Liver (tissue), 9 donors: ENCODE measurements around the gene NSFL1C. TPM values are rescaled to one million over a fixed set of nuclear protein-coding genes. Genes with fewer than 3 reads are reported as not detected.
A peak's percentile ranks its signal among the peaks of the same experiment; 100 is the strongest.

Experiments
- DNase-seq: peaks from one replicate; pipeline ENCODE4 v3.0.0-alpha.2; 2017; ENCODE audit warnings: low spot score
- H3K27ac ChIP-seq, 2 donors: one replicate each; pipeline ENCODE4 v1.7.0; 2013; ENCODE audit warnings: inconsistent platforms in 2 of 2, low read length in 2 of 2, control low read depth in 1 of 2, low read depth in 1 of 2, mild to moderate bottlenecking in 1 of 2
- H3K27me3 ChIP-seq, 4 donors: one replicate each; pipeline versions ENCODE4 v1.6.1 to v1.7.0; 2013; ENCODE audit warnings: low read length in 3 of 4, inconsistent platforms in 1 of 4, mild to moderate bottlenecking in 1 of 4, moderate library complexity in 1 of 4; ENCODE audit not compliant: control insufficient read depth in 4 of 4, insufficient read depth in 4 of 4
- H3K36me3 ChIP-seq, 4 donors: one replicate each; pipeline versions ENCODE4 v1.6.1 to v1.7.0; 2013; ENCODE audit warnings: low read length in 3 of 4, mild to moderate bottlenecking in 3 of 4, low read depth in 1 of 4, moderate library complexity in 1 of 4; ENCODE audit not compliant: control insufficient read depth in 4 of 4, insufficient read depth in 3 of 4
- H3K4me1 ChIP-seq, 4 donors: one replicate each; pipeline versions ENCODE4 v1.6.1 to v1.7.0; 2013; ENCODE audit warnings: low read length in 3 of 4, mild to moderate bottlenecking in 3 of 4, moderate library complexity in 1 of 4; ENCODE audit not compliant: control insufficient read depth in 4 of 4, insufficient read depth in 4 of 4
- H3K4me3 ChIP-seq, 3 donors: one replicate each; pipeline versions ENCODE4 v1.6.1 to v1.7.0; 2013; ENCODE audit warnings: low read length in 3 of 3, control low read depth in 1 of 3, low read depth in 1 of 3, mild to moderate bottlenecking in 1 of 3
- H3K9ac ChIP-seq, 2 donors: one replicate each; pipeline ENCODE4 v1.7.0; 2013; ENCODE audit warnings: low read length in 2 of 2, mild to moderate bottlenecking in 2 of 2, moderate library complexity in 2 of 2, control low read depth in 1 of 2, low read depth in 1 of 2
- H3K9me3 ChIP-seq, 4 donors: one replicate each; pipeline versions ENCODE4 v1.6.1 to v1.7.0; 2013; ENCODE audit warnings: low read length in 3 of 4; ENCODE audit not compliant: control insufficient read depth in 4 of 4
- FOXA1 ChIP-seq: IDR thresholded peaks from 2 replicates; pipeline ENCODE4 v1.6.1; 2016; ENCODE audit warnings: antibody characterized with exemption
- FOXA2 ChIP-seq: IDR thresholded peaks from 2 replicates; pipeline ENCODE4 v1.6.1; 2016; ENCODE audit warnings: antibody characterized with exemption
- HNF4A ChIP-seq, 2 donors: conservative IDR thresholded peaks; 2 replicates each; pipeline ENCODE4 v1.6.1; 2016; ENCODE audit warnings: antibody characterized with exemption in 2 of 2, mild to moderate bottlenecking in 2 of 2
- HNF4G ChIP-seq: IDR thresholded peaks from 2 replicates; pipeline ENCODE4 v1.6.1; 2016; ENCODE audit warnings: antibody characterized with exemption
- JUND ChIP-seq, 2 donors: IDR thresholded peaks; 2 replicates each; pipeline ENCODE4 v1.6.1; 2016; ENCODE audit warnings: antibody characterized with exemption in 2 of 2
- MAX ChIP-seq: IDR thresholded peaks from 2 replicates; pipeline ENCODE4 v1.6.1; 2016; ENCODE audit warnings: antibody characterized with exemption
- NR2F2 ChIP-seq: IDR thresholded peaks from 2 replicates; pipeline ENCODE4 v1.6.1; 2016; ENCODE audit warnings: antibody characterized with exemption
- RAD21 ChIP-seq, 2 donors: IDR thresholded peaks; 2 replicates each; pipeline ENCODE4 v1.6.1; 2016; ENCODE audit warnings: antibody characterized with exemption in 2 of 2, mild to moderate bottlenecking in 2 of 2
- RXRA ChIP-seq, 2 donors: IDR thresholded peaks; 2 replicates each; pipeline ENCODE4 v1.6.1; 2017 to 2018; ENCODE audit warnings: antibody characterized with exemption in 2 of 2, mild to moderate bottlenecking in 1 of 2
- TAF1 ChIP-seq: conservative IDR thresholded peaks from 2 replicates; pipeline ENCODE4 v1.6.1; 2016; ENCODE audit warnings: antibody characterized with exemption, mild to moderate bottlenecking
- YY1 ChIP-seq: IDR thresholded peaks from 2 replicates; pipeline ENCODE4 v1.6.1; 2016; ENCODE audit warnings: antibody characterized with exemption, mild to moderate bottlenecking
- ZBTB33 ChIP-seq: IDR thresholded peaks from 2 replicates; pipeline ENCODE4 v1.6.1; 2016; ENCODE audit warnings: antibody characterized with exemption
- WGBS: extraction: QIAGEN DNeasy Blood & Tissue Kit; methylation state at CpG from one replicate; pipeline ENCODE4 v1.1.7; 2013; 5-methylcytosine and 5-hydroxymethylcytosine counted together
- polyA plus RNA-seq, 2 donors: library from polyadenylated mRNA; stranded (reverse) in 1 of 2; unstranded in 1 of 2; fragments of 200-250 nt in 1 of 2; fragments of >200 nt in 1 of 2; fragmentation: Nextera tagmentation in 1 of 2; extraction: Ambion mirVana in 1 of 2; gene quantifications; one replicate each; pipeline versions ENCODE4 v1.2.1 to v1.2.3, GENCODE V29; 2013 to 2015
- total RNA-seq, 2 donors: library from RNA; depleted of rRNA; stranded (reverse); fragments of >200 nt; gene quantifications; one replicate each; pipeline ENCODE4 v1.2.3, GENCODE V29; 2014
- donor health status: healthy.
- donor health status: healthy.
- donor health status: healthy.
- donor health status: healthy.
- donor health status: healthy.

Gene NSFL1C
- total and polyA plus RNA-seq, 4 donors: 13.7 to 49.0 (median 34.7) TPM

- Histone ChIP-seq H3K4me1 (no peaks in the 10 kb centered on the region), H3K9me3 (no peaks in the 10 kb centered on the region), H3K4me3 (no peak overlapping the region), H3K9ac (no peak overlapping the region), H3K27me3 (no peaks in the 10 kb centered on the region), H3K27ac (no peak overlapping the region), H3K36me3 (no peaks in the 10 kb centered on the region)
- peak; percentile 59 for TF ChIP-seq YY1
- TF ChIP-seq MAX: peak; percentile 9
- no peak for TF ChIP-seq FOXA1
- TF ChIP-seq TAF1: no peak
- TF ChIP-seq NR2F2: no peak
- WGBS: 73% methylated on average over 2 of the region's 2 CpGs
- peak; percentile 34 for DNase-seq
Observed at GRCh38 chr20:1434571-1435336, 31.9 kb downstream of the NSFL1C start.

- no peak for DNase-seq
- H3K27me3 ChIP-seq: no peaks in the 10 kb centered on the region
- 54% methylated on average over 1 of the region's 1 CpG for WGBS
- H3K9me3 ChIP-seq: no peaks in the 10 kb centered on the region
- H3K27ac ChIP-seq: no peak overlapping the region
- H3K4me3 ChIP-seq: no peak overlapping the region
- no peak overlapping the region for H3K9ac ChIP-seq
- H3K36me3 ChIP-seq: no peaks in the 10 kb centered on the region
- TF ChIP-seq JUND (IDR thresholded peaks at IDR 0.05) (no peak), NR2F2 (no peak), HNF4A (conservative IDR thresholded peaks at IDR 0.05) (no peak), TAF1 (no peak)
- no peaks in the 10 kb centered on the region for H3K4me1 ChIP-seq
Observed at GRCh38 chr20:1431158-1431557, 35.5 kb downstream of the NSFL1C start.

GRCh38 chr20:1430004-1430451 is 36.6 kb downstream of the NSFL1C start:
- Histone ChIP-seq H3K4me3 (no peak overlapping the region), H3K27ac (no peak overlapping the region), H3K27me3 (no peaks in the 10 kb centered on the region), H3K9me3 (no peaks in the 10 kb centered on the region), H3K36me3 (no peaks in the 10 kb centered on the region), H3K9ac (no peak overlapping the region), H3K4me1 (no peaks in the 10 kb centered on the region)
- no peak for DNase-seq
- TF ChIP-seq ZBTB33: no peak
- no peak for TF ChIP-seq RXRA (IDR thresholded peaks at IDR 0.05)
- TF ChIP-seq MAX: no peak
- WGBS: 91% methylated on average over 1 of the region's 1 CpG

GRCh38 chr20:1429143-1429728 is 37.4 kb downstream of the NSFL1C start:
- no peak overlapping the region for H3K4me3 ChIP-seq
- H3K27me3 ChIP-seq: no peaks in the 10 kb centered on the region
- no peak overlapping the region for H3K9ac ChIP-seq
- no peak overlapping the region for H3K27ac ChIP-seq
- TF ChIP-seq RAD21 (IDR thresholded peaks at IDR 0.05): no peak
- no peak for TF ChIP-seq HNF4G
- TF ChIP-seq FOXA2: no peak
- H3K9me3 ChIP-seq: no peaks in the 10 kb centered on the region
- 85% methylated on average over 4 of the region's 4 CpGs for WGBS
- no peak for DNase-seq
- H3K4me1 ChIP-seq: no peaks in the 10 kb centered on the region
- H3K36me3 ChIP-seq: no peaks in the 10 kb centered on the region
